ACHN (cell line): ENCODE data around the gene GALNT17.

Experiments
- DNase-seq: peaks from one replicate; pipeline ENCODE4 v3.0.0-alpha.2; 2015
- in situ Hi-C: cut with HindIII; loops from 2 replicates; pipeline ENCODE4 v1.10.0; 2017; ENCODE audit warnings: low sequenced_read_pairs, low pct_ligation_motif_present, low pct_unique_long_range_greater_than_20kb

The GALNT17 gene

GRCh38 chr7:71753956-71754664 is 622.2 kb downstream of the GALNT17 start:
- in situ Hi-C loops, result no loop called here
- DNase-seq, result no peak

DNA sequence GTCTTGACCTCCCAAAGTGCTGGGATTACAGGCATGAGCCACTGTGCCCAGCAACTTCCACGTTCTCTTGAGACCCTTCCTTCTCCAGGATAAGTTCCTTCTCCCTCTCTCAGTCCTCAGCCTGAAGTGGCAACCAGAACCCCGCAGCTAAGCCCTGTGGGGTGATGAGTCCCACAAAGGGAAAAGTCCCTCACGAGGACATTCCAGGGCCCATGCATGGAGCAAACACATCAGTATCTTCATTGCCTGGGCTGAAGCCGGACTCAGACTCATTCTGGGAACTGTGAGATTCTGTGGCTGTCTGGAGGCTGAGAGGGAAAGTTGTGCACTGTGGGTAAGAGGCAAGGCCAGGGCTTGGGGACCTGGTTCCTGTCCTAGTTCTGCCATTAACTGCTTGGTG is 622.9 kb downstream of the GALNT17 start:
- DNase-seq, result no peak
- in situ Hi-C loops, result no loop called here

GRCh38 chr7:71761336-71761735 is 629.4 kb downstream of the GALNT17 start:
- no peak for DNase-seq
- in situ Hi-C loops, result no loop called here
